Fibroblast of lung (primary cell): ENCODE data around the gene RAB11FIP3. TPM values are rescaled to one million over a fixed set of nuclear protein-coding genes. Genes with fewer than 3 reads are reported as not detected.
A peak's percentile ranks its signal among the peaks of the same experiment; 100 is the strongest.
"Not testable (repeated sequence)": the region's sequence is repeated elsewhere in the genome, so short reads cannot be mapped to it uniquely, and the experiment has no call there.

ENCODE experiments used
- DNase-seq, 2 donors: peaks; one replicate each; pipeline versions ENCODE4 v3.0.0 to v3.0.0-alpha.2; 2010; ENCODE audit warnings: low read depth in 2 of 2
- H2AFZ ChIP-seq: 2 replicates; pipeline ENCODE4 v1.5.1; 2012; ENCODE audit warnings: low read length, control low read depth, inconsistent platforms
- H3K27ac ChIP-seq: 2 replicates; pipeline ENCODE4 v1.5.1; 2011; ENCODE audit warnings: low read length, control low read depth; ENCODE audit not compliant: insufficient read depth
- H3K27me3 ChIP-seq: 2 replicates; pipeline ENCODE4 v1.5.1; 2011; ENCODE audit warnings: mild to moderate bottlenecking, low read length; ENCODE audit not compliant: control insufficient read depth, insufficient read depth
- H3K36me3 ChIP-seq: 2 replicates; pipeline ENCODE4 v1.5.1; 2011; ENCODE audit warnings: low read length; ENCODE audit not compliant: control insufficient read depth, insufficient read depth
- H3K4me1 ChIP-seq: 2 replicates; pipeline ENCODE4 v1.5.1; 2011; ENCODE audit warnings: low read length; ENCODE audit not compliant: control insufficient read depth, insufficient read depth; ENCODE audit errors: extremely low read depth
- H3K4me2 ChIP-seq: 2 replicates; pipeline ENCODE4 v1.5.1; 2011; ENCODE audit warnings: low read length, control low read depth; ENCODE audit not compliant: insufficient read depth; ENCODE audit errors: extremely low read depth
- H3K4me3 ChIP-seq, 4 experiments: fragments of 200-600 bp in 1 of 4; sonication (generic) in 1 of 4; replicated peaks in 1 of 4; 2 replicates each; pipeline ENCODE4 v1.5.1; 2011 to 2016; ENCODE audit warnings: low read length in 4 of 4, low read depth in 3 of 4, mild to moderate bottlenecking in 3 of 4, control low read depth in 2 of 4, inconsistent platforms in 1 of 4, mixed read lengths in 1 of 4; ENCODE audit not compliant: insufficient read depth in 1 of 4; ENCODE audit errors: control extremely low read depth in 1 of 4
- H3K79me2 ChIP-seq: 2 replicates; pipeline ENCODE4 v1.5.1; 2012; ENCODE audit warnings: mild to moderate bottlenecking, low read length, inconsistent platforms; ENCODE audit not compliant: control insufficient read depth, insufficient read depth
- H3K9ac ChIP-seq: 2 replicates; pipeline ENCODE4 v1.5.1; 2011; ENCODE audit warnings: mild to moderate bottlenecking, low read length, control low read depth; ENCODE audit not compliant: insufficient read depth
- H3K9me3 ChIP-seq: 2 replicates; pipeline ENCODE4 v1.5.1; 2012; ENCODE audit warnings: low read depth, low read length; ENCODE audit not compliant: control insufficient read depth, insufficient read depth
- H4K20me1 ChIP-seq: 2 replicates; pipeline ENCODE4 v1.5.1; 2011; ENCODE audit warnings: low read length; ENCODE audit not compliant: control insufficient read depth, insufficient read depth; ENCODE audit errors: extremely low read depth
- CTCF ChIP-seq, 2 donors: IDR thresholded peaks in 1 of 2; conservative IDR thresholded peaks in 1 of 2; 1 replicate in 1 of 2; 2 replicates in 1 of 2; pipeline ENCODE4 v1.5.1; 2011 to 2012; ENCODE audit warnings: low read length in 2 of 2, control low read depth in 1 of 2, inconsistent platforms in 1 of 2, low read depth in 1 of 2, mild to moderate bottlenecking in 1 of 2
- EZH2 ChIP-seq: IDR thresholded peaks from 2 replicates; pipeline ENCODE4 v1.5.1; 2012; ENCODE audit warnings: low read length, control low read depth, mild to moderate bottlenecking; ENCODE audit errors: missing control alignments
- polyA plus RNA-seq, 2 donors: library from polyadenylated mRNA; depleted of rRNA in 1 of 2; stranded (reverse) in 1 of 2; unstranded in 1 of 2; fragments of >200 nt; gene quantifications; 2 replicates each; pipeline ENCODE4 v1.2.1, GENCODE V29; 2011 to 2012; ENCODE audit warnings: missing spikeins in 1 of 2
- total RNA-seq: library from RNA; depleted of rRNA; stranded (reverse); fragments of >200 nt; gene quantifications from 2 replicates; pipeline ENCODE4 v1.2.1, GENCODE V29; 2014

RAB11FIP3 gene
- total and polyA plus RNA-seq, 2 donors (not counting 1 experiment from before 2014, with no cell fraction given), result 7.3 to 22.1 TPM

GRCh38 chr16:477301-478157, 52.1 kb downstream of the RAB11FIP3 start:
- H3K79me2 ChIP-seq, result no peaks in the 10 kb centered on the region
- no peaks in the 10 kb centered on the region for H3K4me1 ChIP-seq
- no peaks in the 10 kb centered on the region for H3K9me3 ChIP-seq
- H3K9ac ChIP-seq, result no peak overlapping the region
- peak in 1 of 2 donors; percentile 64 for DNase-seq
- H3K27ac ChIP-seq, result no peak overlapping the region
- H3K4me3 ChIP-seq, result no peak overlapping the region
- H3K4me2 ChIP-seq, result no peak overlapping the region
- peaks cover 2% of the 10 kb centered on the region for H3K36me3 ChIP-seq
- H4K20me1 ChIP-seq, result no peaks in the 10 kb centered on the region
- H3K27me3 ChIP-seq, result no peaks in the 10 kb centered on the region
- H2AFZ ChIP-seq, result no peak overlapping the region
- no peak for TF ChIP-seq EZH2
- TF ChIP-seq CTCF (conservative IDR thresholded peaks at IDR 0.05 in 1 of 2, IDR thresholded peaks at IDR 0.05 in 1 of 2; ENCODE audit: low read depth in 1 of 2, low read length in 2 of 2), result no peak

GRCh38 chr16:478287-478686, 52.8 kb downstream of the RAB11FIP3 start:
- H4K20me1 ChIP-seq, H3K36me3 ChIP-seq, H3K4me3 ChIP-seq, H3K4me2 ChIP-seq, DNase-seq, H3K27ac ChIP-seq, H2AFZ ChIP-seq, H3K9ac ChIP-seq, H3K4me1 ChIP-seq, H3K79me2 ChIP-seq, H3K9me3 ChIP-seq, H3K27me3 ChIP-seq: not testable (repeated sequence)

- H4K20me1 ChIP-seq, result no peaks in the 10 kb centered on the region
- H3K4me1 ChIP-seq, result no peaks in the 10 kb centered on the region
- no peak overlapping the region for H2AFZ ChIP-seq
- no peak overlapping the region for H3K4me3 ChIP-seq
- no peak overlapping the region for H3K27ac ChIP-seq
- H3K9me3 ChIP-seq, result no peaks in the 10 kb centered on the region
- H3K27me3 ChIP-seq, result no peaks in the 10 kb centered on the region
- TF ChIP-seq EZH2 (no peak), CTCF (conservative IDR thresholded peaks at IDR 0.05 in 1 of 2, IDR thresholded peaks at IDR 0.05 in 1 of 2; ENCODE audit: low read depth in 1 of 2, low read length in 2 of 2) (no peak)
- H3K36me3 ChIP-seq, result peaks cover 3% of the 10 kb centered on the region
- DNase-seq, result no peak
- H3K4me2 ChIP-seq, result no peak overlapping the region
- no peak overlapping the region for H3K9ac ChIP-seq
- no peaks in the 10 kb centered on the region for H3K79me2 ChIP-seq
Observed at GRCh38 chr16:482468-483185, 57.2 kb downstream of the RAB11FIP3 start.
